Endothelial cell of umbilical vein (primary cell): ENCODE data around the gene DDR1.

Source experiments
- POLR2A ChIP-seq: IDR thresholded peaks from 2 replicates; pipeline ENCODE4 v1.6.1; 2012; ENCODE audit warnings: low read depth, mild to moderate bottlenecking, control low read depth, low read length
- TF ChIP-seq, protein P1 (sequence below), 2 donors: IDR thresholded peaks; 1 replicate in 1 of 2; 2 replicates in 1 of 2; pipeline ENCODE4 v1.5.1; 2011; ENCODE audit warnings: low read length in 2 of 2, mild to moderate bottlenecking in 2 of 2, moderate library complexity in 2 of 2, control low read depth in 1 of 2, inconsistent platforms in 1 of 2, low read depth in 1 of 2; ENCODE audit not compliant: insufficient read depth in 1 of 2; ENCODE audit errors: extremely low read depth in 1 of 2
- TF ChIP-seq, protein P2 (sequence below): IDR thresholded peaks from 2 replicates; pipeline ENCODE4 v1.6.1; 2011; ENCODE audit not compliant: insufficient read depth, insufficient read length

GRCh38 chr6:30857112-30857511 is 27.2 kb upstream of the DDR1 start:
- TF ChIP-seq POLR2A, result no peak
- TF ChIP-seq, protein P1, sequence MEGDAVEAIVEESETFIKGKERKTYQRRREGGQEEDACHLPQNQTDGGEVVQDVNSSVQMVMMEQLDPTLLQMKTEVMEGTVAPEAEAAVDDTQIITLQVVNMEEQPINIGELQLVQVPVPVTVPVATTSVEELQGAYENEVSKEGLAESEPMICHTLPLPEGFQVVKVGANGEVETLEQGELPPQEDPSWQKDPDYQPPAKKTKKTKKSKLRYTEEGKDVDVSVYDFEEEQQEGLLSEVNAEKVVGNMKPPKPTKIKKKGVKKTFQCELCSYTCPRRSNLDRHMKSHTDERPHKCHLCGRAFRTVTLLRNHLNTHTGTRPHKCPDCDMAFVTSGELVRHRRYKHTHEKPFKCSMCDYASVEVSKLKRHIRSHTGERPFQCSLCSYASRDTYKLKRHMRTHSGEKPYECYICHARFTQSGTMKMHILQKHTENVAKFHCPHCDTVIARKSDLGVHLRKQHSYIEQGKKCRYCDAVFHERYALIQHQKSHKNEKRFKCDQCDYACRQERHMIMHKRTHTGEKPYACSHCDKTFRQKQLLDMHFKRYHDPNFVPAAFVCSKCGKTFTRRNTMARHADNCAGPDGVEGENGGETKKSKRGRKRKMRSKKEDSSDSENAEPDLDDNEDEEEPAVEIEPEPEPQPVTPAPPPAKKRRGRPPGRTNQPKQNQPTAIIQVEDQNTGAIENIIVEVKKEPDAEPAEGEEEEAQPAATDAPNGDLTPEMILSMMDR (IDR thresholded peaks at IDR 0.05; ENCODE audit: extremely low read depth in 1 of 2, insufficient read depth in 1 of 2, low read depth in 1 of 2, low read length in 2 of 2), result no peak
- TF ChIP-seq, protein P2, sequence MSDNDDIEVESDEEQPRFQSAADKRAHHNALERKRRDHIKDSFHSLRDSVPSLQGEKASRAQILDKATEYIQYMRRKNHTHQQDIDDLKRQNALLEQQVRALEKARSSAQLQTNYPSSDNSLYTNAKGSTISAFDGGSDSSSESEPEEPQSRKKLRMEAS, result no peak
